HG03558 (cell line): Measurements from ENCODE around the gene ANKRD39.

ENCODE experiments used
- ATAC-seq: cut with Tn5 transposase; IDR thresholded peaks from one replicate; pipeline ENCODE4 v1.9.1; 2021; ENCODE audit warnings: moderate number of reproducible peaks; ENCODE audit not compliant: unreplicated experiment; ENCODE audit errors: extremely low read depth

The ANKRD39 gene

DNA sequence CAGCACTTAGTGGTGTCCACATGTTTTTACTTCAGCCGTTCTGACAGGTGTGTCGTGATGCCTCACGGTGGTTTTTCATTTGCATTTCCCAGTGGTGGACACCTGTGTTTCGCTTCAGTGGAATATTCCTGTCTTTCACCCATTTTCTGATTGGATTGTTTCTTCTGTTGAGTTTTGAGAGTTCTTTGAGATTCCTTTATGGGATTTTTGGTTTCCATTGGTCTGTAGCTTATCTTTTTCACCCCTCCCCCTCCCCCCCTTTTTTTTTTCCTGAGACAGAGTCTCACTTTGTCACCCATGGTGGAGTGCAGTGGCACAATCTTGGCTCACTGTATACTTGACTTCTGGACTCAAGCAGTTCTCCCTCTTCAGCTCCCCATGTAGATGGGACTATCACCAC is 22.0 kb downstream of the ANKRD39 start:
- ATAC-seq: no peak

DNA sequence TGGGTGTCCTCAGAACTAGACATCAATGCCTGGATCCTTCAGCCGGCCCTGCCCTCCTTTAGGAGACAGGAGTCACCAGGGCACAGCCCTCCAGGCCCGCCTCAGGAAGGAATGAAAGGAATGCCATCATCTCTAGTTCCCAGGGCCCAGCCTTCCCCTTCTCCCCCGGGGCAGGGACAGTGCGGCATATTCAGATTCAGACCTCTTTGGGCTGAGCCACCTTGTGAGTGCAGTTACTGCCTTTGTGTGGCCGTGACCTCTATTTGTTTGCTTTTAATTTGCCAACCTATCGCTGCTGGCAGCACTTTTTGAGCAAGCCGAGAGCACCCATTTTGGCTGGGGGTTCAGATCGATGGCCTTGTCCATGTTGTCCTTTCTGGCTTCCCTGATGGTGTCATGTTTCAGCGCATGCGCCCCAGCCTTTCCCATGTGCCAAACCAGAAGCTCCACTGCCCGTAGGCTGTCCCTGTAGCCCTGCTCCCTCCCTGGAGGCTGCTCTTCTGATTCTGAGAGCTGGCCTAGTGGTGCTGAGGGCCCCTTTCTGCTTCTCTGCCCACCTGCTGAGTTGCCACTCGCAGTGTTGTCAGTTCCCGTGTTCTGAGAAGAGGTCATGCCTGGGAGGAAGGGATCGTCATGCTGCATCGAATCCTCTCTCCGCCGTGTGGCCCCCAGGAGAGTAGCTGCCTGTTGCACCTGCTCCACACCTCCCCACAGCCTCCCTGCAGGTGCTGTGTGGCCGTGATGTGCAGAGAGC is 24.9 kb downstream of the ANKRD39 start:
- ATAC-seq: no peak

DNA sequence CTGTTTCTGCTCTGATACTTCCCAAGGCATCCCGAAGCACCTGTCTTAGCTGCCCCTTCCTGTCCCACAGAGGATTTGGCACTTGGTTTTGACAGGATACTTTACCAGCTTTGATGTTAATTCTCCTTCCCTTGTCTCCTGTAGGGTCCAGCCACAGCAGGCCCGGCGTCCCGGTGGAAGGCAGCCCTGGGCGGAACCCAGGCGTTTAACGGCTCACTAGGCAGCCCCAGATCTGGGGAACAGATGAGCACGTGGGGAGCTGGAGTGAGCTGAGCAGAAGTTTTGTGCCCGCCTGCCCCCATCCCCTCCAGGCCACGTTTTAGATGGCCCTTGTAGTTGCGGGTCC is 25.4 kb downstream of the ANKRD39 start:
- no peak for ATAC-seq

DNA sequence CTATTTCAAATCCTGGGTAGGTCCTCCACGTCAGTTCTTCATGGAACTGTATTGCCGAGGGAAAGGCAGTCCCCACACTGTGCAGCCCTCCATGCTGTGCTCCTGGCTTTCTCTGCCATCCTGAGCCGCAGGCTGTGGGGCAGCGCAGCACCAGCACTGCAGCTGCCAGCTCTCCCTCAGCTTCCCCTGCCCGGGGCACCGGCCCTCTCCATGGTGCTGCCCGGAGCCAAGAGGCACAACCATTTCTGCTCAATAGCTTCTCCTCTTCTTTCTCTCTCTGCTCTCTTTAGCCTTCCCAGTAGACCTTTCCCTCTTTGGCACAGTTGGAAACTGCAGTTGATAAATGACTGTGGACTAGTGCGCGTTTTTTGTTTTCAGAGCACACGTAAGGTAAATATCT is 26.1 kb downstream of the ANKRD39 start:
- no peak for ATAC-seq

DNA sequence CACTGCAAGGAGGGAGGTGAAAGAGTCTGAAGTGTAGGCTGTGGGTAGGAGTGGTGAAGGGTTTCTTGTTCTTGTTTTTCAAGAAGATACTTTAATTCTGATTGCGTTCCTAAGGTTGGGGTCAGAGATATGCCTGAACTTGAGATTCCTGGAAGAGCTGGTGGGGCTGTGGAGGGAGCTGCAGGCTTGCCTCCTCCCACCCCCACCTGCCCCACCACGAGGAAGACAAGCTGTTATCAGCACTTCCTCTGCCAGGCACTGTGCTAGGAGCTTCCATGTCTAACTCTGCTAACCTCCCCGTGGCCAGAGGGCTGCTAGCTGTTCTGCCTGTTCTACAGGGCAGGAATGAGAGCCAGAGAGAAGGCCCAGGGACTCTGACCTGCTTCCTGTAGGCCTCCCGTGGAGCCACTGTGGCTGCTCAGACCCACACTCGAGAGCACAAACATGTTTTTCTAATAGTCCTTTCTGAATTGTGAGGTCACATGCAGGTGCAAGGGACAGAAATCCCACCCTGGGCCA is 27.7 kb downstream of the ANKRD39 start:
- no peak for ATAC-seq

DNA sequence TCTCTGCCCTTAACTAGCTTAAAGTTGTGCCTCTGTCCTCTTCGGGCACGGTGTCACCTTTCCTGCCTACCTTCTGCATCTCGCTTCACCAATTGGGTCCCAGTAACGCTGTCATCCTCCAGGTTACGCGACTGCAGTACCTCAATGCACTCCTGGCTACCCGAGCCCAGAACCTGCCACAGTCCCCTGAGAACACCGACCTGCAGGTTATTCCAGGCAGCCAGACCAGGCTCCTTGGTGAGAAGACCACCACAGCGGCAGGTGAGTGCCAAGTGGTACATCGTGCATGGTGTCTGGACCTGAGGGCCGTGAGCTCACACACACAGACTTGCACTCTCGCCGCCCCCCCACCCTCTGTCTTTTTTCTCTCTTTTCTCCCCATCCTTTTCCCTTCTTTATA is 28.9 kb downstream of the ANKRD39 start:
- ATAC-seq: no peak

DNA sequence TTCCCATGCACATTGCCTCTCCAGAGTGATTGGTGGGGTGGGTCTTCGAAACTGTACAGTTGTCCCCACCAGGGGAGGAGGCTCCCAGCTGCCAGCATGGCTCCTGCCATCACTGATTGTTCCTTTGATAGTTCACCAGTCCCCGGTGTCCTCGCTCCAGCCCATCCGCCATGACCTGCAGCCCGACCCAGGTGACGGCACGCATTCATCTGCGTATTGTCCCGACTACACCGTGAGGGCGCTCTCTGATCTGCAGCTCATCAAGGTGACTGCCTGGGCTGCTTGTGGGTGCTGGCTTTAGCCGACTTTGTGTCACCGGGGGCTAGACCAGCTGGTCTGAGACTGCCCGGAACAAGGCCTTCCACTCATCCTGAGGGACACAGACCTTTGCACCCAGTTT is 29.4 kb downstream of the ANKRD39 start:
- no peak for ATAC-seq

DNA sequence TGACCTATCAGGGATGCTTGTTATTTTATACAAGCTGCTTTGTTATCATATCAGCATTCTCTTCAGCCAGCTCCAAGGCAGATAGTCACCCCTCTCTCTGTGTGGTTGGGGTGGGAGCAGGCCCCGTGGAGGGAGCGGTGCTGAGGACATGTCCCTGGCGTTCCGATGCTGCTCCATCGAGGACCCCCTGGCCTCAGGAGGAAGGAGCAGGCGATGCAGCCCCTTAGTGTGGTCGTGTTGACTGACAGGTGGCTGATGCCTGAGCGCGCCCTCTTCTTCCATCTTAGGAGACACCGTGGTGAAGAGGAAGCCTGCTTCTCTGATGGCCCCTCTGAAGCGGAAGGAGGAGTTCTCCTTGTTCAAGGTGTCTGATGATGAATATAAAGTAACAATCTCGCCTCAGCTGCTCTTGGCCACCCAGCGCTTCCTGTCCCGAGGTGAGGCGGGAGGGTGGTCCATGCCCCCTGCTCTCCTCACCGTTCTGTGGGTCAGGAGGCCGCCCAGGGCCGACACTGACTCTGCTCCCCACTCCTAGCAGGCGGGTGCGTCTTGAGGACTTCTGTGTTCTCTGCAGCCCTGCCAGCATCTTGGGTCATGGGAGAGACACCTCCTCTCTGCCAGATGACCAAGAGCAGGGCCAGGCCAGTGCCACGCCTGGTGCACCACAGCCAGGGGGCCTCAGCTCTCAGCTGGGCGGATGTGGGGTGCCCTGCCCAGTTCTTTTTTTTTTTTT is 31.1 kb downstream of the ANKRD39 start:
- ATAC-seq: no peak

DNA sequence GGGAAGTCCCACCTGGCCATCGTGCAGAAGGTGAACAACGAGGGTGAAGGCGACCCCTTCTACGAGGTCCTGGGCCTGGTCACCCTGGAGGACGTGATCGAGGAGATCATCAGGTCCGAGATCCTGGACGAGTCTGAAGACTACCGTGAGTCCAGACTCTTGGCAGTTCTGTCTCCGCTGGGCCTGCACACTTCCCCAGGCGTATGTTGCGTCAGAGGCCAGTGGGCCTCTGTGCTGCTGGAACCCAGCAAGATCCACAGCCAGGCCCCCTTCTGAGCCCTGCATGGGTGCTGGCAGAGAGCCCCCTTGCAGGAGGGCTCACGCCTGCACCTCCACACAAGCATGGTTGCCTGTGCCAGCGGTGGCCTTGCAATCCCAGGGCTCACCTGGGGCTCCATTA is 32.8 kb downstream of the ANKRD39 start:
- no peak for ATAC-seq

DNA sequence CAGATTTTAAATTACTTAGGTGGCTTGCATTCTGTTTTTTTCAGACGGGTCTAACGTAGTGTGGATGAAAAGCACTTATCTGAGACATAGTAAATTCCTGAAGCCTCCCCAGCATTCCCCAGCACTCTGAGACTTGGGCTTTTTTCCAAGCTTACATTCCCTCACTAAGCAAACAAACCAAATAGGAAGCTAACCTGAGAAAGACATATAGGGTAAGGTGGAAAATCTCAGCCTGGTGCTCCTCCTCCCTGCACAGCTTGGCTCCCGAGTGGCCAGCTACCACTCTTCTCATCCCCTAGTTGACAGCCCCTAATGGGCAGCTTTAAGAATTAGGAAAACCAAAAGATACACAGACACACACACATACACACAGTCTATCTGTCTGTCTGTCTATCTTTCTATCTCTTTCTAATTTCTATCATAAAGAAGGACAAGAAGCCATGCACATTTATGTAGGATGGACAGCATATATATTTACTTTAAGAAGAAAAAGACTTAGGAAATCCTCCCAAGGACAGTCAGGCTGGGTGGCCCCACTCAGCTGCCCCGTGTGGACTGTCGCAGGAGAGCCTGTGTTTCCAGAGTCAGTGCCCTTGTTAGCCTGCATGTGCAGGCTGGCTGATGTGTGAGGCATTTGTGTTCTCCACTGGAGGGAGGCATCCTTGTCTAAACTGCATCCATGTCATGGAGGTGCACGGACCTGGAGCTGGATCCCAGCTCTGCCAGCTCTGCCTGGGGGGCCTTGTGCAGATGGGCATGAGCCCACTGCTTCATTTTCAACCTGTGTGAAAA is 33.5 kb downstream of the ANKRD39 start:
- ATAC-seq: no peak

DNA sequence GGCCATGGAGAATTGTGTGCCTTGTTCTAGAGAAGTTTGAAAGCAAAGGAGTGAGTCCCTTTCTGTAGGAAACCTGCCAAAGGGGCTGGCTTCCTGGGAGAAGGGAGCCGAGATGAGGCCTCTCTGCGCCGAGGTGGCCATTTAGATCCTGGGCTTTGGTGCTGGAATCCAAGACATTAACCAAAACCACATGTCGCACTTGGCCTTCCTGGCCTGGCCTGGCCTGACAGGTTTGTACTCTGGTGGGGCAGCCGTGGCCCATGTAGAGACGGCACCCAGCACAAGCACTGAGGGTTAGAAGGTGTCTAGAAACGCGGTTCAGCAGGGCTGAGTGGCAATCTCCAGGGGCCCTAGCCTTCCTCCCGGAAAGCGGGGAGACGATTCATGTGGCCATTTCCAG is 34.6 kb downstream of the ANKRD39 start:
- no peak for ATAC-seq

DNA sequence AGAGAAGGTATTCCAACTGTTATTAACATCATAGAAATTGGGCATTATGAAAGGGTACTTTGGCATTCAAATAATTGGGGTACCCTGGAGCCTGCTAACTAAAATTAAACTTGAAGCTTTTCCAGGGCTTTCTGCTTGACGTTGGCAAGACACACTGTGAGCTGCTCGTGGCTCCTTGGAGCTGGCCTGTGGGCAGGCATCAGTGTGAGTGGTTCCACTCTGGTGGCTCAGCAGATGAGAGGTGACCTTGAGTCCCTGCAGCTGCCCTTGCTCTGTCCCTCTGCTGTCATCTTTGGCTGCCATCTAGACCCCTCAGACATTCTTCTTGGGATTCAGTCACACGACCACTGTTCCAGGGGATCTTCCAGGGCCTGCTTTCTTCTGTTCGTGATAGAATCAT is 35.0 kb downstream of the ANKRD39 start:
- ATAC-seq: no peak

DNA sequence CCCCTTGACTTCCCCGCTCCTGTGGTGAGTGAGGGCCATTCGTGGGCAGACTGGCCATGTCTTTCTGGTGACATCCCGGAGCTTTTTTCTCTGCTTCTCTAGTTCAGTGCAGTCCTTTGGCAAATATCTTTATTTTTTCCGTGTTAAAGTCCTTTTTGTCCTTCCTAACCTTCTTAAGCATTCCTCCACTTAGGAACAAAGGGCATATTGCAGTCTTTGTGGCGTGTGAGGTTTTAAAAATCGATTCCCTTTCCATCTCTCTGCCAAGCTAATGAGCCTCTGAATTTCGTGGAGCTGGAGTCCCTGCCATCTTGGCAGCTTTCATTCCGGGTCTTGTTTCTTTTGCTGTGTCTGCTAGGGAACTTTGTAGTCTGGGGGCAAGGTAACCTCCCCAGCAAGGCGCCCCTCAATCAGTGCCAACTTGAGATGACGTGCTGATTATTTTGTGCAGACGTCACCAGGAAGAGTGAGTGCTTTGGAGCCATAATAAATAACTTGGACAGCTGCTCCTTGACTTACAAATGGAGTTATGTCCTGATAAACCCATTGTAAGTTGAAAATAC is 36.6 kb downstream of the ANKRD39 start:
- ATAC-seq: no peak

DNA sequence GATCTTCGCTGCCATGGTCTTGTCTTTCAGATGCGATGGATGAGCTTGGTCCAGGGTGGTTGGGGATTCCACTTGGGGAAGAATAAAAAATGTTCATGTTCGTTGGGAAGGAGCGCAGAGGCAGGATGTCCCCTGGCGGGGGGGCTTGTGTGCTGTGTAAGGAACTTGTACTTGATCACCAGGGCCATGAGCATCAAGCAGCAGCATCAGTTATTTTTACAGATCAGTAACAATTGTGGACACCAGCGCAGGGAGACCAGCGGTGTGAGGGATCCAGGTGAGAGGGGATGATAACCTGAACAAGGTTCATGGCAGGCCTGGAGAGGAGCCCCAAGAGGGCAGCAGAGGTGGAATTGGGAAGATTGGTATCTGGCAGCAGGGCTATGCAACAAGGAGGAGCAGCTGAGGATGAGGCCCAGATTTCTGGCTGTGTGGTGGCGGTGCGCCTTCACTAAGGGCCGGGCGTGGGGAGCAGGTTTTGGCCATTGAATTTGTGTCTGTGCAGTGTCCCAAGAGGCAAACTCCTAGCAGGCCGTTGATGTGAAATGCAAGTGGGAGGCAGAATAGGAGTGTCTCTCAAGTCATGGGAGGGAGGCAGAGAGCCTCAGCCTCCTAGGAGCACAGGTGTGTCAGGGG is 37.8 kb downstream of the ANKRD39 start:
- no peak for ATAC-seq

DNA sequence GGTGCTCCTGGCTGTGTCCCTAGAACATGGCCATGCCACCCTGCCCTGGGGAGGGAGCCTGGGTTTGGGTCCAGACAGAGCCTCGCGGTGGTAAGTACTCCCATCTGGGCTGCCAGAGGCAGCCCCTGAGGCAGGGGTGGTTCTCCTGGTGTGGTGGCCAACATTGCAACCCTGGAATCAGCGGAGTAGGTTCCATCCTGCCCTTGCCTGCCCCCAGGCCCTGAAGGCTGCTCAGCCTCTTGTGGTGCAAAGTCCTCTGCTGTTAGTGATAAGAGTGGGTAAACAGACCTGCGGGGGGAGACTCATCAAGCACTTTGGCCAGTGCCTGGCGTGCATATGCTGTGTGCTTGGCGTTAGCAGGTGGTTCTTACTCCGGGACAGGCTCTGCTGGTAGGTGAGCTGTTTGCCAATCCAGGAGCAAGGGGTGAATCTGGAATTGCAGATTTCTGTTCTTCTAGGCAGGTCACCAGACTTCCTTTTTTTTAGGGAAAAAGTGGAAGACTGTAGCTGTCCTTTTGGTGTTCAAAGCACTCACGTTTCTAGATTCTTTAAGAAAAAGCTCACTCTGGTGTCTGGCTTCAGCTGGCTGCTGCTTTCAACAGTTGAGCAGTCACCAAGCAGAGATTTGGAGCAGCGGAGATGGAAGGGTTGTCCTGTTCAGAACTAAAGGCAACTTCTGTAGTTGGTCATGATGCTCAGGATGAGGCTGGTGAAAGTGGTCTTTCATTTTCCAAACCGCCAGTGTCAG is 38.5 kb downstream of the ANKRD39 start:
- ATAC-seq: no peak

DNA sequence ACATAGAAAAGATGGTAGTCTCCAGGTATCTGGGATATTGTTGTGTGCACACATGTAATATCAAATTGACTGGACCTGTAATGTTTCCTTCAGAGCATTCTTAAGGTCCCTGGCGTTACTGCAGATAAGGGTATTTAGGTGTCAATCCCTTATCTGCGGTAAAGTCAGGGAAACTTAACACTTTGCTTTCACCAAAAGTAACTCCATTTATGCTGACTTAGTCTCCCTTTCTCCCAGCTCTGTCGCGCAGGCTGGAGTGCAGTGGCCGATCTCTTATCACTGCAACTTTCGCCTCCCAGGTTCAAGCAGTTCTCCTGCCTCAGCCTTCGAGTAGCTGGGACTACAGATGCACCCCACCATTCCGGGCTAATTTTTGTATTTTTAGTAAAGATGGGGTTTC is 39.9 kb downstream of the ANKRD39 start:
- no peak for ATAC-seq

DNA sequence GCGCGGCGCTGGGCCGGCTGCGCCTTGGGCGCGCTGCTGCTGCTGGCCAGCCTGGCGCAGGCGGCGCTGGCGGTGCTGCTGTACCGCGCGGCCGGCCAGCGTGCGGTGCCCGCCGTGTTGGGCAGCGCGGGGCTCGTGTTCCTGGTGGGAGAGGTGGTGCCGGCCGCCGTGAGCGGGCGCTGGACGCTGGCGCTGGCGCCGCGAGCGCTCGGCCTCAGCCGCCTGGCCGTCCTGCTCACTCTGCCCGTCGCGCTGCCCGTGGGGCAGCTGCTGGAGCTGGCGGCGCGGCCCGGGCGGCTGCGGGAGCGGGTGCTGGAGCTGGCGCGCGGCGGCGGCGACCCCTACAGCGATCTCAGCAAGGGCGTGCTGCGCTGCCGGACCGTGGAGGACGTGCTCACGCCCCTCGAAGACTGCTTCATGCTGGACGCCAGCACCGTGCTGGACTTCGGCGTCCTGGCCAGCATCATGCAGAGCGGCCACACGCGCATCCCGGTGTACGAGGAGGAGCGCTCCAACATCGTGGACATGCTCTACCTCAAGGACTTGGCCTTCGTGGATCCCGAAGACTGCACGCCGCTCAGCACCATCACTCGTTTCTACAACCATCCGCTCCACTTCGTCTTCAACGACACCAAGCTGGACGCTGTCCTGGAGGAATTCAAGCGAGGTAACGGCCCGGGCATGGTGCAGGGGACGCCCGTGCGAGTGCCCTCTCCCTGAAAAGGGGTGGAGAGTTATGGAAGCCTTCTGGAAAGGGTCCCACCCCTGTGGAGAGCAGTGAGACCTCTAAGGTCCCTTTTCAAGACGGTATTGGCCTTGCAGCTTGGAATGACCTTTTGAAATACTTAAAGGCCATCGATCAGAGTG is 40.7 kb downstream of the ANKRD39 start:
- ATAC-seq: peak; percentile 24

DNA sequence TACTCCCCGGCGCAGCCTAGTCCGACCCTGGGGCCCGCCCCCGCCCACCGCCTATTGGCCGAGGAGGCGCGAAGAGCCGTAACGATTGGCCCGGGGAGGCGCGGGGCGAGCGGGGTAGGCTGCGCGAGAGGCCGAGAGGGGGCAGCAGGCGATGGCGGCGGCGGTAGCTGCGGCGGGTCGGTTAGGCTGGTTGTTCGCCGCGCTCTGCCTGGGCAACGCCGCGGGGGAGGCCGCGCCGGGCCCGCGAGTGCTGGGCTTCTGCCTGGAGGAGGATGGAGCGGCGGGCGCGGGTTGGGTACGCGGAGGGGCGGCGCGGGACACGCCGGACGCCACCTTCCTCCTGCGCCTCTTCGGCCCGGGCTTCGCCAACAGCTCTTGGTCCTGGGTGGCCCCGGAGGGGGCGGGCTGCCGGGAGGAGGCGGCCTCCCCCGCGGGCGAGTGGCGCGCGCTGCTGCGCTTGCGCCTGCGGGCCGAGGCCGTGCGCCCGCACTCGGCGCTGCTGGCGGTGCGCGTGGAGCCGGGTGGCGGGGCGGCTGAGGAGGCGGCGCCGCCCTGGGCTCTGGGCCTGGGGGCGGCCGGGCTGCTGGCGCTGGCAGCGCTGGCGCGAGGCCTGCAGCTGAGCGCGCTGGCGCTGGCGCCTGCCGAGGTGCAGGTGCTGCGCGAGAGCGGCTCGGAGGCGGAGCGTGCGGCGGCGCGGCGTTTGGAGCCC is 41.5 kb downstream of the ANKRD39 start, which contains the start of gene CNNM3:
Gene CNNM3, plus strand, starts transcription at position 142 of the 709 bp plus-strand sequence. Its CDS starts 10 bp downstream, at position 152.
- peak; percentile 41 for ATAC-seq
